SK-N-SH (cell line): ENCODE results near the gene KCNQ4. TPM values are rescaled to one million over a fixed set of nuclear protein-coding genes. Genes with fewer than 3 reads are reported as not detected.

Source experiments
- CTCF ChIA-PET: fragments of 300-600, 350-600 bp; formaldehyde crosslinking; extraction: SDS; loops from one replicate; lab custom pipeline; 2021; lab: Yijun Ruan, JAX
- POLR2A ChIA-PET: fragments of 350-600 bp; sonication (Branson Sonifier 250); formaldehyde crosslinking; extraction: SDS; loops from one replicate; lab custom pipeline; 2020; ENCODE audit warnings: antibody characterized with exemption, inconsistent platforms; lab: Yijun Ruan, JAX
- DNase-seq: peaks from one replicate; pipeline ENCODE4 v3.0.0; 2012
- H2AFZ ChIP-seq: fragments of 200-600 bp; sonication (generic); 2 replicates; pipeline ENCODE4 v1.8.1; 2016; ENCODE audit warnings: antibody characterized with exemption, mild to moderate bottlenecking, low read depth
- H3F3A ChIP-seq: fragments of 200-600 bp; sonication (generic); replicated peaks from 2 replicates; pipeline ENCODE3; 2016; ENCODE audit warnings: antibody characterized with exemption, mild to moderate bottlenecking; ENCODE audit not compliant: insufficient read depth
- H3K27ac ChIP-seq, 2 experiments: fragments of 200-500 bp in 1 of 2; fragments of 200-600 bp in 1 of 2; sonication (Bioruptor generic) in 1 of 2; sonication (generic), shearing (Covaris generic) in 1 of 2; 2 replicates each; pipeline versions ENCODE4 v1.5.1 to v1.6.1; 2014 to 2016; ENCODE audit warnings: low read depth in 2 of 2, inconsistent platforms in 1 of 2, low read length in 1 of 2, mild to moderate bottlenecking in 1 of 2, mixed read lengths in 1 of 2
- H3K27me3 ChIP-seq: fragments of 200-600 bp; sonication (generic), shearing (Covaris generic); 2 replicates; pipeline ENCODE4 v1.6.1; 2016; ENCODE audit warnings: mixed run types; ENCODE audit not compliant: insufficient read depth
- H3K36me3 ChIP-seq, 2 experiments: fragments of 200-500 bp in 1 of 2; fragments of 200-600 bp in 1 of 2; sonication (Bioruptor generic) in 1 of 2; sonication (generic) in 1 of 2; replicated peaks in 1 of 2; 2 replicates each; pipeline versions ENCODE3 to v1.5.1; 2014 to 2016; ENCODE audit warnings: low read length in 1 of 2, mild to moderate bottlenecking in 1 of 2; ENCODE audit not compliant: insufficient read depth in 2 of 2, control insufficient read depth in 1 of 2
- H3K4me1 ChIP-seq, 2 experiments: fragments of 200-500 bp in 1 of 2; fragments of 200-600 bp in 1 of 2; sonication (Bioruptor generic) in 1 of 2; sonication (generic), shearing (Covaris generic) in 1 of 2; 2 replicates each; pipeline versions ENCODE4 v1.5.1 to v1.6.1; 2014 to 2016; ENCODE audit warnings: low read depth in 1 of 2, low read length in 1 of 2, mixed run types in 1 of 2; ENCODE audit not compliant: insufficient read depth in 2 of 2, control insufficient read depth in 1 of 2
- H3K4me2 ChIP-seq: fragments of 200-600 bp; sonication (generic), shearing (Covaris generic); 2 replicates; pipeline ENCODE4 v1.6.1; 2017; ENCODE audit warnings: mixed run types
- H3K4me3 ChIP-seq, 2 experiments: fragments of 200-500 bp in 1 of 2; fragments of 200-600 bp in 1 of 2; sonication (Bioruptor generic) in 1 of 2; sonication (generic), shearing (Covaris generic) in 1 of 2; 2 replicates each; pipeline versions ENCODE4 v1.5.1 to v1.8.1; 2014 to 2016; ENCODE audit warnings: low read depth in 2 of 2, inconsistent platforms in 1 of 2, low read length in 1 of 2, mild to moderate bottlenecking in 1 of 2, mixed read lengths in 1 of 2, moderate library complexity in 1 of 2
- H3K79me2 ChIP-seq: fragments of 200-600 bp; sonication (generic); 2 replicates; pipeline ENCODE4 v1.8.1; 2017; ENCODE audit warnings: mild to moderate bottlenecking; ENCODE audit not compliant: insufficient read depth
- H3K9ac ChIP-seq: fragments of 200-600 bp; sonication (generic); 2 replicates; pipeline ENCODE4 v1.6.1; 2017; ENCODE audit warnings: mixed run types
- H3K9me2 ChIP-seq: fragments of 200-600 bp; sonication (generic); 2 replicates; pipeline ENCODE4 v1.6.1; 2017; ENCODE audit warnings: mixed run types
- H3K9me3 ChIP-seq: fragments of 200-600 bp; sonication (generic); 2 replicates; pipeline ENCODE4 v1.6.1; 2017; ENCODE audit warnings: mixed run types, mild to moderate bottlenecking, moderate library complexity
- H4K20me1 ChIP-seq: fragments of 200-600 bp; sonication (generic); 2 replicates; pipeline ENCODE4 v1.6.1; 2017; ENCODE audit warnings: mild to moderate bottlenecking, mixed run types; ENCODE audit not compliant: insufficient read depth
- CHD2 ChIP-seq: fragments of 150-350 bp; IDR thresholded peaks from 2 replicates; pipeline ENCODE4 v1.6.1; 2018; ENCODE audit warnings: low read length; ENCODE audit not compliant: partially characterized antibody
- FOSL2 ChIP-seq: IDR thresholded peaks from 2 replicates; pipeline ENCODE4 v1.4.0; 2012; ENCODE audit warnings: low read depth, mild to moderate bottlenecking, moderate library complexity, borderline replicate concordance
- FOXJ3 ChIP-seq: sonication (generic); formaldehyde crosslinking; IDR thresholded peaks from 2 replicates; pipeline ENCODE4 v1.5.1; 2020; ENCODE audit warnings: mild to moderate bottlenecking, missing genetic modification reagents
- GABPA ChIP-seq: IDR thresholded peaks from 2 replicates; pipeline ENCODE4 v1.4.0; 2012; ENCODE audit warnings: low read depth, mild to moderate bottlenecking
- GATA2 ChIP-seq: sonication (generic); formaldehyde crosslinking; IDR thresholded peaks from 2 replicates; pipeline ENCODE4 v1.5.0; 2020; ENCODE audit warnings: mild to moderate bottlenecking, missing genetic modification reagents
- JUND ChIP-seq: IDR thresholded peaks from 2 replicates; pipeline ENCODE4 v1.4.0; 2012
- MEF2A ChIP-seq: IDR thresholded peaks from 2 replicates; pipeline ENCODE4 v1.4.0; 2012; ENCODE audit warnings: low read depth, borderline replicate concordance
- POLR2AphosphoS5 ChIP-seq: IDR thresholded peaks from 2 replicates; pipeline ENCODE4 v1.6.1; 2012; ENCODE audit warnings: low read depth, low read length
- RAD21 ChIP-seq: IDR thresholded peaks from 2 replicates; pipeline ENCODE4 v1.6.1; 2012; ENCODE audit warnings: mild to moderate bottlenecking, low read length
- SMC3 ChIP-seq: IDR thresholded peaks from 2 replicates; pipeline ENCODE4 v1.6.1; 2012; ENCODE audit warnings: low read depth, low read length, improper control_type of control experiment
- TAF1 ChIP-seq: IDR thresholded peaks from 2 replicates; pipeline ENCODE4 v1.6.1; 2012; ENCODE audit warnings: low read depth, mild to moderate bottlenecking, low read length, moderate library complexity, borderline replicate concordance
- YY1 ChIP-seq: IDR thresholded peaks from 2 replicates; pipeline ENCODE4 v1.4.0; 2012; ENCODE audit warnings: low read depth, mild to moderate bottlenecking
- WGBS: methylation state at CpG from one replicate; pipeline ENCODE4 v1.1.6; 2017; ENCODE audit warnings: low lambda C conversion rate; 5-methylcytosine and 5-hydroxymethylcytosine counted together
- polyA plus RNA-seq, 3 experiments: library from polyadenylated mRNA; depleted of rRNA; stranded (reverse); fragments of >200 nt; gene quantifications; 2 replicates each; pipeline ENCODE4 v1.2.3, GENCODE V29; 2012
- TF ChIP-seq, protein P1 (sequence below): fragments of 200-600 bp; sonication (generic); IDR thresholded peaks from 2 replicates; pipeline ENCODE4 v1.6.1; 2017; ENCODE audit warnings: antibody characterized with exemption, mild to moderate bottlenecking, moderate library complexity

The KCNQ4 gene
- polyA plus RNA-seq, 1 of the 3 experiments (the other 2 are of a cell fraction): 0.15 TPM

DNA sequence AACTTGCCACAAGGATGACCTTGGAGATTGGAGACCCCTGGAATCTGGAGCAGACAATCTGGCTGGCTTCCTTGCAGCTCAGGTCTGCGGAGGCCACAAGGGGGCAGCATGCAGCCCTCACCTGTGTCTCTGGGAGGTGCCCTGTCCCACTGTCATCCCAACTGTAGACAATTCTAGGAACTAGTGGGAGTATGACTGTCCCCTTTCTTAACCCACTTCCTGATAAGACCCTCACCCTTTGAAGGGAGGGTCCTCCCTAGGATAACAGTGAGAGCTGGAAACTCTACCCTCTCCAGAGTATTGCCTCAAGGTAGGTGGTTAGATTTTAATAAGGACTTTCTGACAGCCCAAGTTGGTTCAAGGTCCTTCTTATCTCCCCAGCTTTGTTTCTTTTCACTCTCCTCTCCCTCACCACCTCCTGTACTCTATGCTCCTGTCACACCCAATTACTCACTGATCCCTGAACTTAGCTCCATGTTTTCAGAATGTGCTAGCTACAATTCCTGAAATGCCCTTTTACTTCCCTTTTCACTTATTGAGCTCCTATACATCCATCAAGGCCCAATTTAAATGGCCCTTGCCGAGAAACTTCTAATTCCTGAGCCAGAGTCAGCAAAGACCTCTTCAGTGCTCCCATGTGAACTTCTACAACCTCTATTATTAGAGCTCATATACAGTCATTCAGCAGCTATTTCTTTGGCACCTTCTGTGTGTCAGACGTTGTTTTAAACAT, 9.2 kb upstream of the KCNQ4 start:
- Histone ChIP-seq H3K27ac (no peak overlapping the region), H4K20me1 (no peaks in the 10 kb centered on the region), H3K36me3 (peaks cover 25 to 27% of the 10 kb centered on the region in 2 experiments), H3K4me3 (no peak overlapping the region), H2AFZ (no peak overlapping the region), H3K27me3 (no peaks in the 10 kb centered on the region), H3K9me3 (peaks cover 7% of the 10 kb centered on the region; the same call in 1 of the 2 replicates), H3F3A (no peaks in the 10 kb centered on the region), H3K9ac (no peak overlapping the region), H3K79me2 (no peaks in the 10 kb centered on the region), H3K9me2 (no peaks in the 10 kb centered on the region), H3K4me1 (peaks cover 0 to under 1% of the 10 kb centered on the region in 2 experiments; a peak in 1 of 4 replicates), H3K4me2 (no peak overlapping the region)
- peak; percentile 69 for DNase-seq
- TF ChIP-seq RAD21 (peak; percentile 62), POLR2AphosphoS5 (no peak), SMC3 (peak; percentile 71), FOXJ3 (CRISPR knock-in tag) (no peak), JUND (no peak)
- TF ChIP-seq, protein P1, sequence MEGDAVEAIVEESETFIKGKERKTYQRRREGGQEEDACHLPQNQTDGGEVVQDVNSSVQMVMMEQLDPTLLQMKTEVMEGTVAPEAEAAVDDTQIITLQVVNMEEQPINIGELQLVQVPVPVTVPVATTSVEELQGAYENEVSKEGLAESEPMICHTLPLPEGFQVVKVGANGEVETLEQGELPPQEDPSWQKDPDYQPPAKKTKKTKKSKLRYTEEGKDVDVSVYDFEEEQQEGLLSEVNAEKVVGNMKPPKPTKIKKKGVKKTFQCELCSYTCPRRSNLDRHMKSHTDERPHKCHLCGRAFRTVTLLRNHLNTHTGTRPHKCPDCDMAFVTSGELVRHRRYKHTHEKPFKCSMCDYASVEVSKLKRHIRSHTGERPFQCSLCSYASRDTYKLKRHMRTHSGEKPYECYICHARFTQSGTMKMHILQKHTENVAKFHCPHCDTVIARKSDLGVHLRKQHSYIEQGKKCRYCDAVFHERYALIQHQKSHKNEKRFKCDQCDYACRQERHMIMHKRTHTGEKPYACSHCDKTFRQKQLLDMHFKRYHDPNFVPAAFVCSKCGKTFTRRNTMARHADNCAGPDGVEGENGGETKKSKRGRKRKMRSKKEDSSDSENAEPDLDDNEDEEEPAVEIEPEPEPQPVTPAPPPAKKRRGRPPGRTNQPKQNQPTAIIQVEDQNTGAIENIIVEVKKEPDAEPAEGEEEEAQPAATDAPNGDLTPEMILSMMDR: peak; percentile 74
- 67% methylated on average over 3 of the region's 3 CpGs for WGBS
- CTCF ChIA-PET: interaction anchor here (0.6 to 9.1 kb wide), 51 partner anchors 8 to 401 kb away, joined by 3 to 153 read pairs (median 4); partner anchors contain the start of genes CITED4, KCNQ4 and NFYC
- POLR2A ChIA-PET: interaction anchor here (1.1 to 1.3 kb wide), 2 partner anchors 9 to 56 kb away, joined by 3 to 4 read pairs; no protein-coding TSS in a partner anchor

DNA sequence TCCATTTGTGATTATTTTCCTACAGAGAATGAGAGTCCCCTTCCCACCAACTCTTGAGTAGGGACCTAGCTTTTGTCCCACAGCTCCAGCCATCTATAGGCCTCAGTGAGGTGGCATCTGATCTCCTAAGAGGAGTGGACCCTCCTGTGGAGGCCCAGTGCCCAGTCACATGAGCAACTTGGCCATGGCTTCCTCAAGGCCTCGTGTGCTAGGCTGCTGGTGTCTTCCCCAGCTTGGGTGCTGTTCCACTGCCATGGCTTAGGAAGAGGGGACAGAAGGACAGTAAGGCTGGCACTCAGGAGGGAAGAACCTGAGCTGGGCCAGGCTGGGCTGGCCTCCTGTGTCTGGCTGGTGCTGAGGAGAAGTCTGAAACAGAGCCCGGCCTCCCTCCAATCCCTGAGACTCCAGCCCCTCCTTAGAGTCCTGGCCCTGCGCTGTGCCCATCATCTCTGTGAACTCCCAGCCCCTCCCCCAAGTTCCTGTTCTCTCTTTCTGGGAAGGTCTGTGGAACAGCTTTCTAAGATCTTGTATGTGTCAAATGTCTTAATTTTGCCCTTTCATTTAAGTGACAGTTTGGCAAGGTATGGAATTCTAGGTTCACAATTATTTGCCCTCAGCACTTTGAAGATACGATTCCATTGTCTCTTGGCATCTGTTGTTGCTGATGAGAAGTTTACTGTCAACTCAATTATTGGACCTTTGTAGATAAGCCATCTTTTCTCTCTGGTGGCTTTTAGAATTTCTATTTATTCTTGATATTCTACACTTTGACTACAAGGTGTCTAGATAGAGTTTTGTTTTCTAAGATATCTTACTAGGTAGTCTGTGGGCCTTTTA, 7.1 kb upstream of the KCNQ4 start:
- H3K9me3 ChIP-seq: peaks cover 7% of the 10 kb centered on the region; the same call in 1 of the 2 replicates
- WGBS: 81% methylated on average over 2 of the region's 4 CpGs
- H3K27me3 ChIP-seq: no peaks in the 10 kb centered on the region
- POLR2A ChIA-PET: interaction anchor here (1.6 kb wide), 1 partner anchor 14 kb away, joined by 3 read pairs; no protein-coding TSS in a partner anchor
- H3F3A ChIP-seq: no peaks in the 10 kb centered on the region
- no peak overlapping the region for H3K9ac ChIP-seq
- no peak overlapping the region for H3K4me2 ChIP-seq
- H3K36me3 ChIP-seq: peaks cover 6 to 27% of the 10 kb centered on the region in 2 experiments
- no peaks in the 10 kb centered on the region for H4K20me1 ChIP-seq
- peaks cover 0 to 3% of the 10 kb centered on the region in 2 experiments; a peak in 1 of 4 replicates for H3K4me1 ChIP-seq
- no peak overlapping the region; a peak in 1 of 4 replicates for H3K4me3 ChIP-seq
- TF ChIP-seq FOSL2 (no peak), TAF1 (no peak), GATA2 (CRISPR knock-in tag) (no peak), CHD2 (no peak), YY1 (no peak), GABPA (no peak), MEF2A (no peak)
- TF ChIP-seq, protein P1: no peak
- TF ChIP-seq, all 33 proteins: peak for 0
- Histone ChIP-seq H3K79me2 (no peaks in the 10 kb centered on the region), H3K9me2 (no peaks in the 10 kb centered on the region), H3K27ac (no peak overlapping the region), H2AFZ (no peak overlapping the region)
- CTCF ChIA-PET: interaction anchor here (0.7 to 9.1 kb wide), 4 partner anchors 11 to 851 kb away, joined by 4 to 153 read pairs (median 53); no protein-coding TSS in a partner anchor
- no peak for DNase-seq
